Left hindlimb (tissue), 1 donor: Measurements from ENCODE around the gene QRICH2.
A peak's percentile ranks its signal among the peaks of the same experiment; 100 is the strongest.
"Not testable (repeated sequence)": the region's sequence is repeated elsewhere in the genome, so short reads cannot be mapped to it uniquely, and the experiment has no call there.

ENCODE experiments used
- DNase-seq: peaks from one replicate; pipeline ENCODE4 v3.0.0-alpha.2; 2018

The QRICH2 gene

GRCh38 chr17:76307966-76308338 is at the start of gene QRICH2:
Gene QRICH2 (minus strand): TSS chr17:76308276. CDS start chr17:76307998, 278 bp downstream.
- no peak for DNase-seq

GRCh38 chr17:76357597-76358158 is 49.6 kb upstream of the QRICH2 start:
- DNase-seq = peak; percentile 6

- DNase-seq = no peak
These were observed 48.9 kb upstream of the QRICH2 start for GRCh38 chr17:76356803-76357456.

- no peak for DNase-seq
These were observed 46.8 kb upstream of the QRICH2 start for GRCh38 chr17:76354747-76355310.

- DNase-seq = no peak
These were observed 46.2 kb upstream of the QRICH2 start for GRCh38 chr17:76354317-76354729.

GRCh38 chr17:76353599-76354316 is 45.7 kb upstream of the QRICH2 start, which contains the start of gene PRPSAP1:
Gene PRPSAP1 (minus strand): TSS chr17:76353916. CDS start chr17:76353703, 213 bp downstream.
- DNase-seq = peak; percentile 93

- DNase-seq = no peak
These were observed 45.0 kb upstream of the QRICH2 start for GRCh38 chr17:76353004-76353598.

GRCh38 chr17:76351526-76352071 is 43.5 kb upstream of the QRICH2 start:
- DNase-seq = no peak

GRCh38 chr17:76350463-76350862 is 42.4 kb upstream of the QRICH2 start:
- no peak for DNase-seq

- not testable (repeated sequence) for DNase-seq
These were observed 38.9 kb upstream of the QRICH2 start for GRCh38 chr17:76346936-76347335.

- DNase-seq = no peak
These were observed 37.4 kb upstream of the QRICH2 start for GRCh38 chr17:76345377-76345974.

- no peak for DNase-seq
These were observed 35.0 kb upstream of the QRICH2 start for GRCh38 chr17:76343106-76343505.

- DNase-seq = no peak
These were observed 33.2 kb upstream of the QRICH2 start for GRCh38 chr17:76341301-76341700.

GRCh38 chr17:76337413-76337777 is 29.3 kb upstream of the QRICH2 start:
- DNase-seq = no peak

- DNase-seq = no peak
These were observed 28.8 kb upstream of the QRICH2 start for GRCh38 chr17:76336756-76337412.

GRCh38 chr17:76335716-76336381 is 27.8 kb upstream of the QRICH2 start:
- no peak for DNase-seq

GRCh38 chr17:76333673-76334505 is 25.8 kb upstream of the QRICH2 start:
- no peak for DNase-seq

GRCh38 chr17:76331083-76331482 is 23.0 kb upstream of the QRICH2 start:
- DNase-seq = no peak

GRCh38 chr17:76329664-76330063 is 21.6 kb upstream of the QRICH2 start:
- DNase-seq = no peak

GRCh38 chr17:76327696-76328095 is 19.6 kb upstream of the QRICH2 start:
- DNase-seq = no peak

GRCh38 chr17:76326306-76326705 is 18.2 kb upstream of the QRICH2 start:
- no peak for DNase-seq
